CD4-positive, alpha-beta T cell treated with Interleukin-4 for 4 hours (primary cell): Measurements from ENCODE around the gene ITGB6.

ENCODE experiments used
- DNase-seq: peaks from one replicate; pipeline ENCODE4 v3.0.0-alpha.2; 2020

Gene ITGB6

GRCh38 chr2:160199683-160200389 is at the start of gene ITGB6:
Gene ITGB6, minus strand, starts transcription at chr2:160200272. Its CDS starts 209 bp downstream, at chr2:160200063.
- DNase-seq, result no peak

- DNase-seq, result no peak
These were observed 47.4 kb upstream of the ITGB6 start for GRCh38 chr2:160247296-160248035.

GRCh38 chr2:160246356-160246755 is 46.3 kb upstream of the ITGB6 start:
- no peak for DNase-seq

- no peak for DNase-seq
These were observed 45.6 kb upstream of the ITGB6 start for GRCh38 chr2:160245614-160246155.

- DNase-seq, result no peak
These were observed 43.0 kb upstream of the ITGB6 start for GRCh38 chr2:160242893-160243564.

- no peak for DNase-seq
These were observed 41.4 kb upstream of the ITGB6 start for GRCh38 chr2:160241251-160242137.

GRCh38 chr2:160239436-160239835 is 39.4 kb upstream of the ITGB6 start:
- DNase-seq, result no peak

- DNase-seq, result no peak
These were observed 38.3 kb upstream of the ITGB6 start for GRCh38 chr2:160238392-160238791.

- DNase-seq, result no peak
These were observed 32.9 kb upstream of the ITGB6 start for GRCh38 chr2:160232905-160233475.

GRCh38 chr2:160229591-160229990 is 29.5 kb upstream of the ITGB6 start:
- DNase-seq, result no peak

- no peak for DNase-seq
These were observed 28.3 kb upstream of the ITGB6 start for GRCh38 chr2:160228141-160228917.

- DNase-seq, result no peak
These were observed 27.3 kb upstream of the ITGB6 start for GRCh38 chr2:160227293-160227915.

- no peak for DNase-seq
These were observed 26.3 kb upstream of the ITGB6 start for GRCh38 chr2:160226367-160226766.

GRCh38 chr2:160225722-160226121 is 25.6 kb upstream of the ITGB6 start:
- DNase-seq, result no peak

GRCh38 chr2:160224507-160224906 is 24.4 kb upstream of the ITGB6 start:
- no peak for DNase-seq

- DNase-seq, result peak; percentile 48
These were observed 24.0 kb upstream of the ITGB6 start for GRCh38 chr2:160224060-160224459.

- no peak for DNase-seq
These were observed 23.5 kb upstream of the ITGB6 start for GRCh38 chr2:160223560-160223959.

- no peak for DNase-seq
These were observed 22.6 kb upstream of the ITGB6 start for GRCh38 chr2:160222546-160223283.

- no peak for DNase-seq
These were observed 21.6 kb upstream of the ITGB6 start for GRCh38 chr2:160221391-160222276.
